K562 (cell line): Measurements from ENCODE around the gene PRKG1.

Experiments used
- ESRRA ChIP-seq: fragments of 450-650 bp; IDR thresholded peaks from 2 replicates; pipeline ENCODE4 v1.6.1; 2014; ENCODE audit warnings: low read depth, mild to moderate bottlenecking, moderate library complexity, borderline replicate concordance
- FIP1L1 ChIP-seq: fragments of 200-400 bp; formaldehyde crosslinking; IDR thresholded peaks from 2 replicates; pipeline ENCODE4 v1.6.1; 2018; ENCODE audit warnings: mild to moderate bottlenecking, low read depth, low read length; ENCODE audit not compliant: poor library complexity, severe bottlenecking
- GABPB1 ChIP-seq: sonication (generic); formaldehyde crosslinking; IDR thresholded peaks from 2 replicates; pipeline ENCODE4 v1.8.0; 2022; ENCODE audit warnings: mild to moderate bottlenecking, missing genetic modification reagents
- REST ChIP-seq, 2 experiments: fragments of 450-650 bp; formaldehyde crosslinking in 1 of 2; IDR thresholded peaks; 2 replicates each; pipeline versions ENCODE4 v1.4.0 to v1.6.1; 2014 to 2020; ENCODE audit warnings: mild to moderate bottlenecking in 2 of 2, borderline replicate concordance in 1 of 2, low read depth in 1 of 2
- TARDBP ChIP-seq: fragments of 450-650 bp; IDR thresholded peaks from 2 replicates; pipeline ENCODE4 v1.6.1; 2016
- ZNF311 ChIP-seq: fragments of 250-450 bp; sonication (Bioruptor Pico); IDR thresholded peaks from 2 replicates; pipeline ENCODE4 v1.4.0; 2020; ENCODE audit warnings: mild to moderate bottlenecking, moderate library complexity
- TF ChIP-seq, protein P1 (sequence below): fragments of 250-450 bp; sonication (Bioruptor Pico); IDR thresholded peaks from 2 replicates; pipeline ENCODE4 v1.5.0; 2020; ENCODE audit warnings: mild to moderate bottlenecking

GRCh38 chr10:51679841-51680240, 605.6 kb downstream of the PRKG1 start:
- TF ChIP-seq, protein P1, sequence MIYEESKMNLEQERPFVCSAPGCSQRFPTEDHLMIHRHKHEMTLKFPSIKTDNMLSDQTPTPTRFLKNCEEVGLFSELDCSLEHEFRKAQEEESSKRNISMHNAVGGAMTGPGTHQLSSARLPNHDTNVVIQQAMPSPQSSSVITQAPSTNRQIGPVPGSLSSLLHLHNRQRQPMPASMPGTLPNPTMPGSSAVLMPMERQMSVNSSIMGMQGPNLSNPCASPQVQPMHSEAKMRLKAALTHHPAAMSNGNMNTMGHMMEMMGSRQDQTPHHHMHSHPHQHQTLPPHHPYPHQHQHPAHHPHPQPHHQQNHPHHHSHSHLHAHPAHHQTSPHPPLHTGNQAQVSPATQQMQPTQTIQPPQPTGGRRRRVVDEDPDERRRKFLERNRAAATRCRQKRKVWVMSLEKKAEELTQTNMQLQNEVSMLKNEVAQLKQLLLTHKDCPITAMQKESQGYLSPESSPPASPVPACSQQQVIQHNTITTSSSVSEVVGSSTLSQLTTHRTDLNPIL = no peak
- TF ChIP-seq GABPB1 (CRISPR knock-in tag) (no peak), REST (IDR thresholded peaks at IDR 0.05; ENCODE audit: borderline replicate concordance) (no peak), REST (CRISPR knock-in tag; IDR thresholded peaks at IDR 0.05; ENCODE audit: low read depth) (no peak), ESRRA (no peak), ZNF311 (no peak), TARDBP (no peak), FIP1L1 (no peak)
